Activated T-cell treated with anti-CD3 and anti-CD28 coated beads, Interleukin-2, amount 50 U/mL, for 48 hours (primary cell): ENCODE data around the gene EEF2KMT.
"Not testable (repeated sequence)": the region's sequence is repeated elsewhere in the genome, so short reads cannot be mapped to it uniquely, and the experiment has no call there.

Source experiments
- DNase-seq, 2 experiments: peaks; one replicate each; pipeline ENCODE4 v3.0.0-alpha.2; 2020

EEF2KMT gene, protein sequence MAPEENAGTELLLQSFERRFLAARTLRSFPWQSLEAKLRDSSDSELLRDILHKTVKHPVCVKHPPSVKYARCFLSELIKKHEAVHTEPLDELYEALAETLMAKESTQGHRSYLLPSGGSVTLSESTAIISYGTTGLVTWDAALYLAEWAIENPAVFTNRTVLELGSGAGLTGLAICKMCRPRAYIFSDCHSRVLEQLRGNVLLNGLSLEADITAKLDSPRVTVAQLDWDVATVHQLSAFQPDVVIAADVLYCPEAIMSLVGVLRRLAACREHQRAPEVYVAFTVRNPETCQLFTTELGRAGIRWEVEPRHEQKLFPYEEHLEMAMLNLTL

DNA sequence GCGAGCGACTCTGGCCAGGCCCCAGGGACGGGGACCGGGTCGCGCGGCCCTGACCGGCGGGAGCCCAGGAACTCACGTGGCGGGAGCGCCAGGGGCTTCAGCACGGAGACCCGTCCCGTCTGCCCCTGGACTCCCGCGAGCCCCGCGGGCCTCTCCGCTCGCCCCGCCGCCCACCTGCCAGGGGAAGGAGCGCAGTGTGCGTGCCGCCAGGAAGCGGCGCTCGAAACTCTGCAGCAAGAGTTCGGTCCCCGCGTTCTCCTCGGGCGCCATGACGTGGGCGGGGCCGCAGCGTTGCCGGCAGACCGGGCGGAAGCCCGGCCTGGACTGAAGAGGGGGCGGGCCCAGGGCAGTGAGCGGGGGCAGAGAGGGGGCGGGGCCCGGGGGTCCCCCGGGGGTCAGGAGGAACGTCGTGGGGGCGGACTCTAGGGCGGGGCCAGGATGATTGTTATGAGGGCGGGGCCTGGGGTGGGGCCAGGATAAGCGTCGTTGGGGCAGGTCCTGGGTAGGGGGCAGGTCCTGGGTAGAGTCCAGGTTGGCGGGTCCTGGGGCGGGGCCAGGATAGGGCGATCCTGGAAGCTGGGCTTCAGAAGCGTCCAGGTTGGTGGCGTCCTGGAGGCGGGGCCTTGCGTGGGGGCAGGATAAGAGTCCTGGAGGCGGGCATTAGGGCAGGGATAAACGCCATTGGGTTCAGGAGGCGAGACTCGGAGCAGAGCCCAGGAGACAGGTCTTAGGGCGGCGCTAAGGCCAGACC, at the start of gene EEF2KMT:
Gene EEF2KMT (minus strand): TSS at position 326 of the 751 bp plus-strand sequence. CDS start 56 bp downstream, at position 270.
- peak; percentile 97 to 98 for DNase-seq

- not testable (repeated sequence) for DNase-seq
These were observed 47.0 kb upstream of the EEF2KMT start for GRCh38 chr16:5144621-5144956.

- no peak for DNase-seq
These were observed 46.4 kb upstream of the EEF2KMT start for GRCh38 chr16:5143761-5144620.

DNA sequence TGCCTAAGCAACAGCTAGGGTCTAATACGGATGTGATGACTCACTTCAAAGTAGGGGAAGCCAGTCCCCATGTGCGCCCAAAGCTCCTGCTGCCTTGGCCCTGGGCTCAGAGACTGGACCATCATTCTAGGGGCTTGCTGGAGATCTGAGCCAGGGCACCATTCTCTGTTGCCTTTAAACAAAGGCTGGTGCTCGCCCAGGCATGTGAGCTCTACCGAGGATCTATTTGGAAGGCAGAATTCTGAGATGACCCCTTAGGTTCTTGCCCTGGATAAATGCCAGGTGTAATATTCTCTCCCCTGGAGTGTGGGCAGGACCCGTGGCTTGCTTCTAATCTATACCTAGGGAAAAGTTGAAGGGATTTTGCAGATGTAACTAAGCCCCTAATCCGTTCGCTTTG, 42.6 kb upstream of the EEF2KMT start:
- DNase-seq = not testable (repeated sequence)

DNA sequence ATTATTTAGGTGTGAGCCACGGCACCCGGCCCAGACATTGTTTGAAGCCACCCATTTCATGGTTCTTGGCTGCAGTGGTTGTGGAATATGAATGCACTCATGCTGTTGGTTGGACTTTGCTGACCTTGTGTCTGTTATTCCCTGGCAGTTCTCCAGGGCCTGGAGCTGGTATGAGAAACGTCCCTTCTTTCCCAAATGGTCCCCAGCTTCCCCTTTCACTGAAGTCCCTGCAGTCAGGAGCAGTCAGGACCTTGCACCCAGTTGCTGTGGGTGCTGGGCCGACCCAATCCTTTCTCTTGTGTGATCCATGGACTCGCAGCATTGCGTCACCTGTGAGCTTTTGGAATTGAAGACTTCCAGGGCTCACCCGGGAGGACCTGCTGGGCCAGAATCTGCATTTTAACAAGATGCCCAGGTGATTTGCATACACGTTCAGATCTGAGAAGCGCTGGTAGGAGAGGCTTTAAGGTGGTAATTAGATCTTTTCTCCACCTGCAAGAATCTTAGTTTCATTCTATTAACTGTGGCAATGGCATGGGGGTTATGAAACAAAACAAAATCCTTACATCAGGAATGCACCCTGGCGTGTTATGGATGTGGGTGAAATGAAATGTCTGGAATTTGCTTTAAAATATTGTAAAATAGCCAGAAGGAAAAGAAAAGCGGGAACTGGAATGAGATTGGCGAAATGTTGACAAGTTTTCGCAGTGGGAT, 37.3 kb upstream of the EEF2KMT start:
- DNase-seq = not testable (repeated sequence)

DNA sequence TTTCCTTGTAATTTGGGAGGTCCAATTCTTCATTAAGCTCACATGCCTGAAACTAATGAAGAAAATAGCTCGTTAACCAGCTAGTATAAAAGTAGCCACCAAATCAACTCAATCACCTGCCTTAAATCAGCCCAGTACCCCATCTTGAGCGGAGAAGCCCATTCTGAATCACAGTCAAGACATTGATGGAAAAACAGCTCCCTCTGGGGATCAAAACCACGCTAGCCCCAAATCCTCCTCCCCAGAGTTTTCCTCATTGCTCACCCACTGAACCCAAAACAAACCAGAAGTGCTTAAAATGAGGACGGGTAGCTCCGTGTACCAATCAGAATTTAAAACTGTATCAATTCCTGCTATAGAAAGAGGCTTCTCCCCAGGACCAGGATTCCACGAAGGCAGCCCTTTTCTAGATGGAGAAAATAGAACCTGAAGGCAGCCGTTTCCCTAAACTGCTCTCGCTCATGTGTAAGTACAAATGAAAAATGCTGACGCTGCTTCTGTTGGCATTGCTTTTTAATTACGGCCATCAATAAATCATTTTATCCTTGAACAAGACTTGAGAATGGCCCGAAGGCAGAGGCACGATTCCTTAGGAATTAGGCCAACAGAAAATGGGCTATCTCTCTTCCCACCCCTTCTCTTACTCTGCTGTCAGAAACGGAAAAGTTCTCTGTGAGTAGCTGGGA, 35.5 kb upstream of the EEF2KMT start:
- not testable (repeated sequence) for DNase-seq

DNA sequence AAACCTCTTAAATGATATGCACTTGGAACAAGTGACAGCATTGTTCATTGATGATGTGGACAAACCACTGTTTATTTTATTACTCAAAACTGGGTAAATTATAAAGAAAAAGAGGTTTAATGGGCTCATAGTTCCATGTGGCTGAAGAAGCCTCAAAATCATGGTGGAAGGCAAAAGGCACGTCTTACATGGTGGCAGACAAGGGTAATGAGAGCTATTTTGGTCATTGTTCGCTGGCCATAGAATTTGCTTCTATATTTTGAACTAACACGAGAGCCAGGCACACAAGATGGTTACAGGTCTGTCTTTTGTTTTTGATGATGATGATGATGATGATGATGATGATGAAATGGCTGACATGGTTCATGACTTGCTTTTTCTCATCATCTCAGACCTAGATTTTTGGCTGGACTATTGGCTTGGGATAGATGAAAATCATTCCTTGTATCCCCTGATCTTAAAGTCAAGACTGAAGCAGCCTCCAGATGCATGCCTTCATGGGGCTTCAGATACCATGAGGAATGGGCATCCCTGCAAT, 33.9 kb upstream of the EEF2KMT start:
- DNase-seq = not testable (repeated sequence)

DNA sequence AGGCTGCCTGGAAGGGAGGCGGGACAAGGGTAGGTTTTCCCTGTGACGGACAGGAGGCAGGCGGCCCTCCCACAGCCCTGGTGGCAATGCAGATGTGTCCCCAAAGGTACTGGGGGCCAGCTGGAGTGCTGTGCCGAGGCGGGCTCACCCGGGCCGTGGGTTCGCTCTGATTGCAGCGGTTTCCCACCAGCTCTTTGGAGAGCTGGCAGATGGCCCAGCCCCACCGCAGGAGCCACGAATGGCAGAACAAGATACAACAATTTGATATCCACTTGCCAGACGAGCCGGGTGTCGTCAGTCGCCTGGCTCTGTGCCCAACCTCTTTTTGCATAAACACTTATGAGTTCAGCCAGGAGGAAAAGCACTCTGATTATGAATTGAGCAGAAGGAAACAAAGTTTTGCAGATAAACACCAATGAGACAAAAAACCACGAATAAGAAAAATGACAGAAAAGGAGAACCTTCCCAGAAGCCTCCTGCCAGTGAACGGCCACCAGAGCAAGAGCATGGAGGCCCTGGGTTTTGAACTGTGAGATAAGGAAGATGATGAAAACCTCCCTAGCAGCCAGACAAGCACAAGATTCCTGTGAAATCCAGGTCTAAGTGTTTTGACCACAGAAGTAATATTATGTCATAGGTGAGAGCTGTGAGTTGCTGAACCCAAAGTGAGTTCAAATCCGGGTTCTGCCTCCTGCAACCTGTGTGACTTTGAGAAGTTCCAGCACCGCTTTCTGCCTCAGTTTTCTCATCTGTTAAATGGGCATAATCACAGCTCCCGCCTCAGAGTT, 19.9 kb upstream of the EEF2KMT start:
- peak; percentile 38 to 42 for DNase-seq

DNA sequence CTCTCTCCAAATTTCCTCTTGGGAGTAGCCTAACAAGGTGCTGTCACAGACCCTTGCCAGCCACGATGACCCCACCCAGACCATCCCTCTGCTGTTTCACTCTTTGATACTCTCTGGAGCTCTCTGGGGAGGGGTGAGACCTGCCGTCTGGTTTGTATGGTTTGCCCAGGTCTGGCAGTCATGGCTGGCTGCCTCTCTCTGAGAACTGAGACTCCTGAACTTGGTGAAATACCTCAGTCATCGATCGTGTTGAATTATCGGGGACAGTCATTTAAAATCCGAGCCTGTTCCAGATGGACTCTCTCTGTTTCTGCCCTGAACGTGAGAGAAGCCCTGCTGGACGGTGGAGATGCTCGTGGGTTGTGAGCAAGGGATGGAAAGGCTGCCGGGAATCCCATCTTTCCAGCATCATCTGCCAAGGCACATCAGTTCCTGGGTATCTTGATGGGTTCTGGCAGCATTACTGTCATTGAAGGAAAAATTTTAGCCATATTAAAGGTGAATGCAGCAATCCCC, 19.2 kb upstream of the EEF2KMT start:
- DNase-seq = not testable (repeated sequence)

DNA sequence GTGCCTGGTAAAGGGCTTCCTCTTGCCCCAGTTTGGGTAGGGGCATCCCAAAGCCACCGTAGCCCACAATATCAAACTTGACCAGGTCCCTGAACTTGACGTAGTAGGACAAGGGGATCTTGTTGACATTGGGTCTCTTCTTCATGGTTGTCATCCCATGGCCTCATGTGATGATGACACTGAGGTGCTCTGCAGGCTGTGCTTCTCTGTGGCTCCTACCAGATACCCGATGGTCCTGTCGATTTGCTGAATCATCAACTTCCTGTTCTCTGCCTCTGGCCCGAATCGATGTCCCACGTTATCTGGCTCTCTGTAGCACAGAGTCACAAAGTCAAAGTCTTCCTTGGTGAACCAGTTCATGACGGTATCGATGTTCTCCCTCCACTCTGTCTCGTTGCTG, 13.3 kb upstream of the EEF2KMT start:
- DNase-seq = not testable (repeated sequence)

DNA sequence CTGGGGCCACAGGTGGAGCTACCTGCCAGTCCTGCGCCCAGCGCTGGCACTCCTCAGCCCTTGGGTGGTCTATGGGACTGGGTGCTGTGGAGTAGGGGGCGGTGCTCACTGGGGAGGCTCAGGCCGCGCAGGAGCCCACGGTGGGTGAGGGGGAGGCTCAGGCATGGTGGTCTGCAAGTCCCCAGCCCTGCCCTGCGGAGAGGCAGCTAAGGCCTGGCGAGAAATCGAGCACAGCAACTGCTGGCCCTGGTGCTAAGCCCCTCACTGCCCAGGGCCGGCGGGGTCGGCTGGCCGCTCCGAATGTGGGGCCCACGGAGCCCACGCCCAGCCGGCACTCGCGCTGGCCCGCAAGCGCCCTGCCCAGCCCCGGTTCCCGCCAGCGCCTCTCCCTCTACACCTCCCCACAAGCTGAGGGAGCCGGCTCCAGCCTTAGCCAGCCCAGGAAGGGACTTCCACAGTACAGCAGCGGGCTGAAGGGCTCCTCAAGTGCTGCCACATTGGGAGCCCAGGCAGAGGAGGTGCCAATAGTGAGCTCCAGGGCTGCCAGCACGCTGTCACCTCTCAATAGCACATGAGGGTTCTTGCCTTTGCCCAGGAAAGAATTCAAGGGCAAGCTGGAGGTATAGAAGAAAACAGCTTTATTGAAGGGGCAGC, 11.0 kb upstream of the EEF2KMT start:
- DNase-seq = no peak

- DNase-seq = not testable (repeated sequence)
These were observed 7.4 kb upstream of the EEF2KMT start for GRCh38 chr16:5105039-5105438.

- DNase-seq = not testable (repeated sequence)
These were observed 5.9 kb upstream of the EEF2KMT start for GRCh38 chr16:5103296-5104032.

GRCh38 chr16:5099174-5099573, 1.6 kb upstream of the EEF2KMT start:
- not testable (repeated sequence) for DNase-seq

DNA sequence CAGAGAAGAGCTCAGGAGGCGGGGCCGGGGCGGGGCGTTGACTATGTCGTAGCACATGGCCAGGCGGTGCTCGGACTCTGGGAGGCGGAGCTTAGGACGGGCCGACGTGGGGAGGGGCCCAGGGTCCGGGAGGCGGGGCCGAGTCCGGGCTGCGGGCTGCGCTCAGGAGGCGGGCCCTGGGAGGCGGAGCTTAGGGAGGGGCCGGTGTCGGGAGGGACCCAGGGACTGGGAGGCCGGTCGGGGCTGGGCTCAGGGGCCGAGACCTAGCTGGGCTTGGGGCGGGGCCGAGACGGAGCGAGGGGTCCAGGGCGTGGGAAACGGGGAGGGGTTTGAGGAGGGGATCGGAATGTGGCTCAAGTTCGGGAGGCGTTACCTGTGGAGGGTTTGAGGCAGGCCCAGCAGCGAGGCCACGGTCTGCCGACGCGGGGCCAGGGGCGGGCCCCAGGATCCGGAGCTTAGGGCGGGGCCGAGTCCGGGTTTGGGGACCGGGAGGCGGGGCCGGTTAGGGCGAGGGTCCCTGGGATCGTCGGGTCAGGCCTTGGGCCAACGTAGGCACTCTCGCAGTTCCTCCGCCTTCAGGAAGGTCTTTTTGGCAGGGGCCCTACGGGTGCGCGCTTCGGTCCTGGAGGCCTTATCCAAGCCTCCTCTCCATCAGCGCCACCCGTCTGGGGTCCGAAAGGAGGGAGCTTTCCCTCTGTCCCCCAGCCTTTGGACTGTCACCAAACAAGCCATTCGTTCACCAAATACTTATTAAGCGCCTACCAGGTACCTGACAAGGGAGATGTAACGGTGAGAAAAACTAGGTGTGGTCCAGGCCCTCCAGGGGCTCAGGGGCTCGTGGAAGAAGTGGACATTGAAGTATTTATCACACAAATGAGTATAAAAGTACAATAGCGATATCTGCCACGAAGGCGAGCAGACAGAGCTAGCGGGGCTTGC, 895 bp upstream of the EEF2KMT start:
- DNase-seq = peak; percentile 80 to 84

DNA sequence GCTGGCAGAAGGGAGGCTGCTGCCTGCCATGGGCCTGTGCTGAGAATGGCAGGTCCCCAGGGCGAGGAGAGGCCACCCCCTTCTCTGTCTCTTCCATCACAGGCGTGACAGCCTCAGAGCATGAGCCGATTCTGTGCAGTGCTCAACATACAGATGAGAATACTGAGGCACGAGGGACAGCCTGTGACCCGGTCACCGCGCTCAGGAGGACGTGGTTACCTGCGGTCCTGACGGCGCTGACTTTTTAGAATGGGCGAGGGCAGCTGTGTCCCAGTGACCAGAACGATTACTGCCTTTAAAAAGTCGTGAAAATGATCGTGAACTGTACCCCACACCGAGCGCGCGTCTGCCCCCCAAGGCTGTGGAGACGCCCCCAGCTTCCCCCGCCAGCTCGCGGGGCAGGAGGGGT, 530 bp downstream of the EEF2KMT start:
- DNase-seq = peak; percentile 55 to 61

DNA sequence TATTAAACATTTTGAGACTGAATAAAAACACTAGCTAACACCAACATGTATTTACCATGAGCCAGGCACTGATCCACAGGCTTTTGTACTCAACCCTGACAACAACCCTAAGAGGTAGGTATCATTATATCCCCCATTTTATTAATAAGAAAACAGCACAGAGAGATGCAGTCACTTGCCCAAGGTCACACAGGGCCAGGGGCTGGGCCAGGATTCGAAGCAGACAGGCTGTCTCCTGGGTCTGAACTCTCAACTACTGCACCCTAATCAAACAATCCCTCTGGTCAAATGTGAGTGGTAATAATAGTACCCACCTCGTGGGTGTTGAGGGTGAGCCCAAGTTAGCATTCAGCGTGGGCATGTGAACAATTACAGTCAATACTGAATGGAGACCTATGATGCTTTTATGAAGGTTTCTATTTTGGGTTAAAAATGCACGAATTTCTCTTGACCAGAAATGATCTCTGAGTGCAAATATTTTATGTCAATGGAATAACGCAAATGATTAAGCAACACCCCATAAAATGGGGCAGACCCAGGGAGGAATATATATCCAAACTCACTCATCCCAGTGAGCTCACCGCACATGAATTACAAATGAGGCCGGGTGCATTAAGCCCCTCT, 1.0 kb downstream of the EEF2KMT start:
- not testable (repeated sequence) for DNase-seq
